Measurements from ENCODE around the gene SRSF9.
A peak's percentile ranks its signal among the peaks of the same experiment; 100 is the strongest.
"Not testable (repeated sequence)": the region's sequence is repeated elsewhere in the genome, so short reads cannot be mapped to it uniquely, and the experiment has no call there.

The SRSF9 gene

DNA sequence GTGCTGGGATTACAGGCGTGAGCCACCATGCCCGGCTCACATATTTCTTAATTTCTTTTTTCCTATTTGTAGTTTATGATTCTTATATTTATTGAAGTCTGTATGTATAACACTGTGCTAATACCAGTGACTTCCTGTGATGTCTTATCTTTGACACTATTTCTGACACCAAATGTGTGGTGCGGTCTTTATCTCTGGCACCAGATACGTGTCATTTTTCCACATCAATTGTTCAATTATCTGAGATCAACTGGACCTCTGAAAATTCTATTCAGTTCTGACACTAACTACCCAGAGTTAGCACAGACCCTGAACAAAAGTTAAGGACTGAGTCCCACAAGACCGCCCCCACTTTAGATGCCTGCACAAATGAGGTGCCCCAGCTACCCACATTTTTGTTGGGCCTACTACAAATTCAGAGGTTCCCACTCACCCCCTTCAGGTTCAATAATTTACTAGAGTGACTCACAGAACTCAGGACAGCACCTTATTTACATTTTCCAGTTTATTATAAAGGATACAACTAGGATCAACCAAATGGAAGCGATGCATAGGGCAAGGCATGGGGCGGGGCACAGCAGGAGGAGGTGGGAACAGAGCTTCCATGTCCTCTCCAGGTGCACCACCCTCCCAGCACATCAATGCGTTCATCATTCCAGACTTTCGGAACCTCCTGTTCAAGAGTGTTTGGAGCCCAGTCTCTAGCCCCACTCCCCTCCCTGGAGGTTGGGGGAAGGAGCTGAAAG lies 11.6 kb upstream of the SRSF9 start:
- DNase-seq: no peak

DNA sequence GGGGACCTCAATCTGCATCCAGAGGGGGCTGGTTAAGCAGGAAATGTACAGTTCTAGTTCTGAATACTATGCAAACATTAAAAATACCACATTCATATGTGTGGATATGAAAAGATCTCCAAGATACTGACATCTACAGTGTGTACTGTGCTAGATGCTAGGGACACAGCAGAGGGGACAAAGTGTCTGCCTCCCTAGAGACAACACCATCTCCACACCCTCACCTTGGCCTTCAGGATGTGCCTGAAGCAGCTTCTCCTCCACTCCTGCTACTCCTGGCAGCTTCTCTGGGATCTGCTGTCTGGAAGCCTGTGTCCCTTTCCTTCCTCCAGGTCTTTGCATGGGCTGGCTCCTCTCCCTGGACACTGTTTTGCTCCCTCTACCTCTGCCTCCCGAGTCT lies 10.7 kb upstream of the SRSF9 start:
- no peak for DNase-seq

DNA sequence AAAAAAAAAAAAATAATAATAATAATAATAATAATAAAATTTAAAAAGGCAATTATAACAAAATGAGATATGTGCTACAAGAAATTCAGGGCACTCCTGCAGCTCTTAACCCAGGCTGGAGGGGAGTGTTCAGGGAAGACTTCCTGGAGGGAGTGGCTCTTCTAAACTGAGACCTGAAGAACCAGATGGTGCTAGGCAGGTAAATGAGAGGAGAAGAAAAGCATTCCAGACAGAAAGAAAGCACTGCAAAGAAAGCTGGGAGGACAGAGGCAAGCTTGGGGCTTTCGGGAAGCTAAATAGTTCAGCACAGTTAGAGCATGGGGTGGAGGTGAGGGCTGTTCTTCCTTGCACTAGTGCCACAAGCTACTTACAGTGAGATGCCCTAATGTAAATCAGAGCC lies 9.9 kb upstream of the SRSF9 start:
- no peak for DNase-seq

DNA sequence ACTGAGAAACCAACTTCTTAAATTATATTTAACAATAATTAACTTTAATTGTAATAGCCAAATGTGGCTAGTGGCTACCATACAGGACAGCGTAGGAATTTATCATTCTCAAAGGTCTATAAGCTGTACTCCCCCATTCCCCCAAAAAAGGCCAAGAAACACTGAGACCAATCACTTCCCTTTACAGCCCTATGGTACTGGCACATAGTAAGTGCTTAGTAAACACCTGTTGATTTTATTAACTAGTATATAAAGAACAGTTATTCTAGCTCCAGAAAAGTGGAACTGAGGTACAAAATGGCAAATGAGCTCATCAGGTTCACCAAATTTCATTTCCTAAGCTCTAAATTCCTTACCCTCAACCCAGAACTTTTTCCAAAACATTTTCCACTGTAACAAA lies 6.1 kb upstream of the SRSF9 start:
- no peak for DNase-seq

DNA sequence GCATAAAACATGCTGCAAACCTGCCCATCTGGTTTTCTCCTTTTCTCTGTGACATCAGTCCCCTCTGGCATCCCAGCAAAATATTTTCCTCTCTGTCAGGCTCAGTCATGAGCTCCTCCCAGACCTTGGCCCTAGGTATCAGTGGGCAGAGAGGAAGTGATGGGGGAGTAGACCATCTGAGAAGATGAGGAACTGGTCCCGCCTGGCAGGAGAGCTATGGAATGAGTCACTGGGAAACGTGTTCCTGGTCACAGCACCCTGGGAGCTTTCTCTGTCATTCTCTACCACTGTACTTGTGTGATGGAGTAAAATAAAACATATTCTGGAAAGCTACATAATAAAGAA lies 5.0 kb upstream of the SRSF9 start:
- DNase-seq: no peak

DNA sequence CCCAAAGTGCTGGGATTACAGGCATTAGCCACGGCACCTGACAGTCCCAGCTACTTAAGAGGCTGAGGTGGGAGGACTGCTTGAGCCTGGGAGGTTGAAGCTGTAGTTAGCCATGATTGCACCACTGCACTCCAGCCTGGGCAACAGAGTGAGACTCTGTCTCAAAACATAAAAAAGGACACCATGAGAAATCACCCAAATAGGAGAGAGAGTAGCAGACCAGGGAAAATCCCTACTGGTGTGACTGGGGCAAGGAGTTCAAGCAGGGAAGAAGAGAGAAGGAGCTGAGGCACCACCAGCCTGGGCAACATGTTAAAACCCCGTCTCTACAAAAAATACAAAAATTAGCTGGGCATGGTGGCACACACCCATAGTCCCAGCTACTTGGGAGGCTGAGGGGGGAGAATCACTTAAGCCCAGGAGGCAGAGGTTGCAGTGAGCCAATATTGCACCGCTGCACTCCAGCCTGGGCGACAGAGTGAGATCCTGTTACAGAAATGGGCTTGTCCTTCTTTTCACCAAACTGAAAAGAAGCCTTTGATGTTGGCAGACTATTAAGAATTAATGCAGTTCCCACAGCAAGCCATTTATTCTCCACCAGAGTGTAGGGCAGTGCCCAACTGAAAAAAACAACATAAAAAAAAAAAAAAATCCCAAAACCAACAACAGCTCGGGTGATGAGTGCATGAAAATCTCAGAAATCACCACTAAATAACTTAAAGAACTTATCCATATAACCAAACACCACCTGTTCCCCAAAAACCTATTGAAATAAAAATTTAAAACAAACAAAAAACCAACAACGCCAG lies 4.5 kb upstream of the SRSF9 start:
- DNase-seq: no peak

DNA sequence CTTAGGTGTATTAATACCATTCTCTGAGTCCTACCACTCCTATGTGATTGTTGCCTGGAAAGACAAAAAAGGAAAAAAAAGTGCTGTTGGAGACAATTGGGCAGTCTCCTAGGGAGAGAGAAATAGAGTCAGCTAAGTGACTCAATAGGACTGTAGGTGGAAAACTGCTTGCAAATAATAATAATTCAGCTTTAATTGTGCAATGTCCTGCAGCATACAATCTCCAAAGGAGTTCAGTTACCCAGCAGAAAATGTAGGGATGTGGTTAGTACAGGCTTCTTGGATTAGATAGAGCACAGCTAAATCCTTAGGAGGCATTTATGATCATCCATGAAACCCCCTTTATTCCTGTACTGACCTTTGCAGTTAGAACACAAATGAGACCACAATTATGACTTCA lies 3.0 kb upstream of the SRSF9 start:
- DNase-seq: no peak

DNA sequence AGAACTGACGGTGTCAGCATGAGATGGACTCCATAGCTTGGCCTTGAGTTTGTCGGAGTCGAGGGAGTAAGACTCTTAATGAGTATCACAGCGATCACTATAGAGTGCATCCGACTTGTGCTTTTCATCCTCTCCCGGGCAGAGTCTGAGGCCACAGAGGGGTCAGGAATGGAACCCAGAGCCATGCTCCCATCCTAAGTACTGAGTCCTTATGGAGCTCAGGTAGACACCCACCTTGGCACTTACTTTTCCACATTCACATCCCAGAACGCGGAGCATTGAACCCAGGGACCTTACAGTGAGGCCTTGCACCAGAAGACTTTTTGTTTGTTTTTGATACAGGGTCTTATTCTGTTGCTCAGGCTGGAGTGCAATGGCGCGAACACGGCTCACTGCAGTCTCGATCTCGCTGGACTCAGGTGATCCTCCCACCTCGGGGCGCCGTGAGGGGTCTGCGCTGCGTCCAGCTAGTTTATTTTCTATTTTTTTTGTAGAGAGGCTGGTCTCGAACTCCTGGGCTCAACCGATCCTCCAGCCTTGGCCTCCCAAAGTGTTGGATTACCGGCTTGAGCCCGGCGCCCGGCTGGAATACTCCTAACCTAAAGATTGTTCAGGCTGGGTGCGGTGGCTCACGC lies 719 bp upstream of the SRSF9 start:
- DNase-seq: no peak

DNA sequence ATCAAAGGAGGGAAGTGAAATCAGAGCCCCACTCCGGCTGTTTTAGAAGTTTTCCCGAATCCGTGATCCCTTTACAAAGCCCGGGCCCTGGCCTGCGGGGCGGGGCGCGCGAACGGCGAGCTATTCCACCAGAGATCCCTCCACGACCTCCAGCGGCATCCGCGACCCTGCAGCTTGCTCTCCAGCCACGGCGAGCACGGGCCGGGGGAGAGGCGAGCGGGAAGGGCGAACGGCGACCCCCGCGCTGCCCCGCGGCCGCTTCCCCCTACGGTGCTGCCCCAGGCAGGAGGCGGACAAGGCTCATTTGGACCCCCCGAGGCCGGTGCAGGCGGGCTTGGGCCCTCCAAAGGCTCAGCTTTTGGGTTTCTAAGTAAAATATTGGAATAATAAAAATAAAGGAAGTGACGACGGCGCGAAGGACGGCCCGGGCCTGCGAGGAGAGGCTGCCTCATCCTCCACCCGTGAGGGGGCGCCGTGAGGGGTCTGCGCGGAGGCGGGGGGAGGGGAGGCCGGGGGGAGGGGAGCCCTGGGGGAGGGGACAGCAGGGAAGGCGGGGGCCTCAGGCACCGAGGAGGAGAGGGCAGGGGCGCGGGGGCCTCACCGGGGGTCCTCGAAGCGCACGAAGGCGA lies 613 bp downstream of the SRSF9 start:
- DNase-seq: peak; percentile 27 to 58

DNA sequence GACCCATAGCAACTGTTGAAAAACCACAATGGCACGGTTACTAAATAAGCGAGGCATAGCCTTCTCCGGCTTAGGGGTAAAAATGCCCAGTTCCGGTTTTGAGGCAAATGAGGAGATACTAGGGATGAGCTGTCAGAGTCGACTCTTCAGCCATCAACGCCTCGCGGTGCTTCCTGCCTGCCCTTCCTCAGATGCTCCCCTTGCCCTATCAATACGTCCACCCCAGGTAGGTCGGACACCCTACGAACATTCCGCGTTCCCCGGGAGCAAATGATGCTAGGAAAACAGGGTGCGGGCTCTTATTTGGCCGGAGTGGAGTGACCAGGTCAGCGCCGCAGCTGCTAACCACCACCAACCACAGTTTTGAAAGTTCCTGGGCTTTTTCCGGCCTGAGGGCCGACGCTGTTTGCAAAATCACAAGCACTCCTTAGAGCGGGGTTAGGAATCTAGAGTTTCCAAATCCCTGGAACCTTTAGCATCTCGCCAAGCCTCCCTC lies 1.2 kb downstream of the SRSF9 start:
- DNase-seq: no peak

DNA sequence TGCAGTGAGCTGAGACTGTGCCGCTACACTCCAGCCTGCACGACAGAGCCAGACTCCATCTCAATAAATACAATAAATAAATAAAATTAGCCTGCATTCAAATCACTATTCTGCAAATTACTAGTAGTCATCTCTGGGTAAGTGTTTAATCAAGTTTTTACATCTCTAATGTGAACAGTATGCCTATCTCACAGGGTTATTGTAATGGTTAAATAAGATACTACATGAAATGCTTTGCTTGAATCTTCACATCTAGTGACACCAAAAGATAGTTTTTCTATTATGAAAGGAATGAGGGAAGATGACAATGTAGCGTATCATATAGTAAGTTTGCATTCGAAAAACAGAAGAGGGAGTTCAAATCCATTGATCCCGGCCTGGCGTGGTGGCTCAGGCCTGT lies 2.1 kb downstream of the SRSF9 start:
- DNase-seq: no peak

DNA sequence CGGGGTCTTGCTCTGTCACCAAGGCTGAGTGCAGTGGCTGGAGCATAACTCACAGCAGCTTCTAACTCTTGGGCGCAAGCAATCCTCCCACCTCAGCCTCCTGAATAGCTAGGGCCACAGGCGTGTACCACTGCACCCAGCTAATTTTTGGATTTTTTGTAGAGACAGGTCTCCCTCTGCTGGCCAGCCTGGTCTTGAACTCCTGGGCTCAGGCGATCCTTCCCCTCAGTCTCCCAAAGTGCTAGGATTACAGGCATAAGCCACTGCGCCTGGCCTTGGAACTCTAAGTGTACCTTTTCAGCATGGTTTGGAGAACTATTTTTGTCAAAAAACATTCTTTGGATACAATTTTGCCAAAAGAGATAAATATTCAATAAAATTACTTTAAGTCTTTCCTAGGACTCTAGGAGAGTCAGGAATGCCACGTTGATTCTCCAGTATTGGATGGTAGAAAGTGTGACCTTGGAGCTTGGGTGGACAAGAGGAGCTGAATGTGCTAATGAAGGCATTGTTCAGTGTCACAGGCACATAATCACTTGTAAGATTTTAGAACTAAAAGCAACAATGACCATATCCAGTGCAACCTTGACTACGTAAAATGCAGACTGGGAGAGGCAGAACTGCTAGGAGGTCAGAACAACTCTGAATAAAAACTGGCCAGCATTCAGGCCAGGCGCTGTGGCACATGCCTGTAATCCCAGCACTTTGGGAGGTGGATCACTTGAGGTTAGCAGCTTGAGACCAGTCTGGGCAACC lies 2.8 kb downstream of the SRSF9 start:
- peak in 1 of 2 experiments; percentile 20 for DNase-seq

DNA sequence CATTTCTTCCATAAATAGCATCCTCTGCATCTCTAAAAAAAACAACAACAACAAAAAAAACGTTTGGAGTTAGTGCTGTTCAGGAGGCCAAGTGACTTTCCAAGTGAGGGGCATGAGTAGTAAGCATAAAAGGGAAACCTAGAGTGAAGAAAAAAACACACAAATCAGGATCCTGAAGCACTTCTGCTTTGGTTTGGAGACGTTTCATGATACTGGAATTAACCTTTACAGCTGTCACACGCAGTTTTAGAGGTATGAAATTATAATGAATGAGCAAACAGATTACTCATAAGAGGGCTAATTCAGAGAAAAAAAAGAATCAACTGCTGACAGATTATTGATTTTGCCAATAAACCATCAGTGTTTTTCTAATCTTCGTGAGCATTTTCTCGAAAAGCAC lies 3.8 kb downstream of the SRSF9 start:
- no peak for DNase-seq

DNA sequence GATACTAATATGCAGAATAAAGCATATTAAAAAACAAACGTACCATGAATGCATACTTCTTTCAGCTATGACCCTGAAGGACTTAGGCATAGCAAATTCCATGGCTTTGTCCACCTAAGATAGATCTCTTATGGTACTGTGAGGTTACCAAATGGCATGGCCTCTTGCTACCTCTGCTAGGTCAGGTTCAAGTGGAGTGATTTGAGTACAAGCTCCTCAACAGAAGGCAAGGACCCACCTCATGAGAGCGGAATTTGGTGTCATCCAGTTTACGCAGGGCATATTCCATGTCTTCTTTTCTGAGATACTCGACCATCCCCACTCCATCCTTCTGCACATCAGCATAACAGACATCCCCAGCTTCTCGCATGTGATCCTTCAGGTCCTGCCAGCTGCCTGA lies 5.8 kb downstream of the SRSF9 start:
- no peak for DNase-seq

DNA sequence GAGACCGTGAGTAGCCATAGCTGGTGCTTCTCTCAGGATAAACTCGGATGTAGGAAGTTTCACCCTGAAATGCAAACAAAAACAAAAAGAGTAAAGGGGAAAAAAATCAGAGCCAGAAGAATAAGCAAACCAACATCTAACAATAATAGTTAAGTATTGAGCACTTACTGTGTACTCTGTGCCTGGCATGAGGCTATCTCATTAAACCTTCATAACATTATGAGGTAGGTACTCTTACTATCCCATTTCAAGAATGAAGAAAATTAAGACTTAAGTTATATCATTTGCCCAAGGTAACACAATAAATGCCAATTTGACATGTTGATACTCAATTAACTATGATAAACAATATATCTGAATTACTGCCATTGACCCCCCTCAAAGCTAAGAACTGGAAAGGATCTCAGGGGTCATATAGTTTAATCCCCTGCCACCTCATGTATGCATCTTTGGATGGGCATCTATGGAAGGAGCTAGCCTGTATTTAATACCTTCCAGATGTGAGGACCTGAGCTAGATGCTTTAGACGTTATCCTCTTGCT lies 7.4 kb downstream of the SRSF9 start:
- no peak for DNase-seq

DNA sequence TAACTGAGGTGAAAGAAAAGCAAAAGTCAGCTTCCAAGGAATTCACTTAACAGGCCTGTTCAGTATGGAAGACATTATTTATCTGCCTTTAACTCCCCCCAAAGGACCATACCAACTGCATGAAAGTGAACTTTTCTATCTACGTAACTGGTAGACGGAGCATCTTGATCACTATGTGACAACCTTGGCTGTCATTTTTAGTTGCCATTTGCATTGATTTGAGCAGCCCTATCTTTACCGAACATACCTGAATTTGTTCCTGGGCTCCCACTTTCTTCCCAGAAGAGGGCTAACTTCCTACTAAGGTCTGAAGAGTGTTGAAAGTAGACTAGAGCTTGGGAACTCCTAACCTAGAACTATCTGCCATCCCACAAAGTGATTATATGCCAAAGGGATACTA lies 9.4 kb downstream of the SRSF9 start:
- no peak for DNase-seq

DNA sequence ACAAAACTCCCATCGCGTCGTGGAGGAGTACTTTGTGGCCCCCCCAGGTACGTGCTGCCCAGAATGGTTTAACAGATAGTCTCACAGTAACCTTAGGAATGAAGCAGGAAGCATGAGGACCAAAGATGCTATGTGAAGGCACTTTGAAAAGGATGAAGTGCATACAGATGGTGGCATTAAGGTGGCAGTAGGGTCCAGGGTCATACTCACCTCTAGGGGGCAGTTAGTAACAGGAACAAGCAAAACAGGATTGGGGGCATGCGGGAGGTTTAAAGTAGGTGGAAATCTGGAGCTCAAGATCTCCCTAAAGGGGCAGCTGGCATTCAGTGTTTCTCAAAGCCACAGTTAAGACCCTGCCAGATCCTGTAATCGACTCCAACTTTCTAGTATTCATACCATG lies 12.4 kb downstream of the SRSF9 start:
- DNase-seq: no peak

DNA sequence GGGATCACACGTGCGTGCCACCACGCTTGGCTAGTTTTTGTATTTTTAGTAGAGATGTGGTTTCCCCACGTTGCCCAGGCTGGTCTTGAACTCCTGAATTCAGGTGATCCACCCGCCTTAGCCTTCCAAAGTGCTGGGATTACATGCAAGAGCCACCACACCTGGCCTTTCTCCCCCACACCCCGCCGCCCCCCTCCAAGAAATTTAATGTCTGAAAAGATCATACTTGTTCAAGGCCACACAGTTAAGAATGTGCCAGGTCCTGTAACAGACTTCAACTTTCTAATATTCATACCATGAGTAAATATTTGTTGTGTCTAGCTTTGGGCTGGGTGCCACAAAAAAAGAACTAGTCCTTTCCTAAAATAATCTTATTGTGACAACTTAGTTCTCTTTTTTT lies 14.2 kb downstream of the SRSF9 start:
- no peak for DNase-seq

DNA sequence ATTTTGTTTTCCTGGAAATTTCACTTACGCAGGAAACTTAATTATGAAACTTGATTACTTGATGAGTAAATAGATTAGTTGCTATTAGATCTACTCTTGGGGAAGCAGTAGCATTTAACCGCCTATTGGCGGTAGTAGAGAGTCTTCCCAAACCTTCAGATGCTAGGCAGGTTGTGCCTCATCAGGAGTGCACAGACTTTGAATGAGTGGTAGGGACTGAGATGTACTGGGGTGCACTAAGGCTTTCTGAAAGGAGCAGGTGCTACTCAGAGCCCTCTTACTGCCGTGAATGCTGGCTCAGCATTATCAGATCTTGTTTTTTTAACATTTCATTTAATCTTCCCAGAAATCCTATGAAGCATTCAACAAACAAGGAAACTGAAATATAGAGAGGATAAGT lies 15.6 kb downstream of the SRSF9 start:
- DNase-seq: no peak

DNA sequence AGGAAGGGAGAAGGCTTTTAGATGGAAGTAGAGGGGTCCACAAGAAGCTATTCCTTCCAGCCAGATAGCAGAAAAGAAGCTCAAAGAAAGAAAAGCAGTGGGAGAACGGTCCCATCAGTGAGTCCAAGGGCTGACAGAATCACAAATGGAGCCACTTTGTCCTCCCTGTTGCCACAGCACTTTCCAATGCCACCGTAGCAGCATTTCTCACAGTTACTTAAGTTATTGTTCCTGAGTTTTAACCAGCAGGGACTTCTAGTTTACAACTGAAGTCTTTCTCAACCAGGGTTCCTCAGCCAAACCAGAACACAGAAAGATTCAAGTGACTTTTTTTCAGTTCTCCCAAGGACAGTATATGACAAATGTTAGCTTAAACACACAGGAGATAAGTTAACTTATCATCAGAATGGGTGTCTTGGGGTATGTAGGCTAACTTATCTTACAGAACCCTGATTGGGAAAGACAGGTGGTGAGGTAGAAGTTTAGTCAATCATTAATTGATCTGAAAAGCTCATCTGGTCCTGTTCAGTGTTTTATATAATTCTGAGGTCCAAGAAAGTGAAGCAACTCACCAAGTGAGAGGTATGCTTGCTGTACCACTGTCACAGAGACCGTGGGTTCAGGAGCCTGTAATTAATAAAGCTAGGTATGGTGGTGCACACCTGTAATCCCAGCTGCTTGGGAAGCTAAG lies 16.3 kb downstream of the SRSF9 start:
- no peak for DNase-seq

DNA sequence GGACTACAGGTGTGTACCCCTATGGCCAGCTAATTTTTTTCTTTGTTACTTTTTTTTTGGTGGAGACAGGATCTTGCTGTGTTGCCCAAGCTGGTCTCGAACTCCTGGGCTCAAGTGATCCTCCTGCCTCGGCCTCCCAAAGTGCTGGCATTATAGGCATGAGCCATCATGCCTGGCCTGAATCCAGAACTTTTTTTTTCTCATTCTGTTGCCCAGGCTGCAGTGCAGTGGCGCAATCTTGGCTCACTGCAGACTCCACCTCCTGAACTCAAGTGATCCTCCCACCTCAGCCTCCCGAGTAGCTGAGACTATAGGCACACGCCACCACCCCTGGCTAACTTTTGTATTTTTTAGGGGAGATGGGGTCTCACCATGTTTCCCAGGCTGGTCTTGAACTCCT lies 17.0 kb downstream of the SRSF9 start:
- DNase-seq: not testable (repeated sequence)

DNA sequence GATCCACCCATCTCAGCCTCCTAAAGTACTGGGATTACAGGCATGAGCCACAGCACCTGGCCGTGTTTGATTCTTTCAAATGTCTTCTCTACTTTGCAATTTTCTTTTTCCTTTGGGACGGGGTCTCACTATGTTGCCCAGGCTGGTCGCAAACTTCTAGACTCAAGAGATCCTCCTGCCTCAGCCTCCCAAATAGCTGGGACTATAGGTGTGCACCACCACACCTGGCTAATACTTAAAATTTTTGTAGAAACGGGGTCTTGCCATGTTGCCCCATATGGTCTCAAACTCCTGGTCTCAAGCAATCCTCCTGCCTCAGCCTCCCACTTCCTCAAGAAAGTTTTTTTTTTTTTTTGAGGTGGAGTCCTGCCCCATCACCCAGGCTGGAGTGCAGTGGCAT lies 21.6 kb downstream of the SRSF9 start:
- DNase-seq: no peak

Measured in NCI-H1930 (cell line).